GM21723 (cell line): Measurements from ENCODE around the gene CFAP99.

Experiments used
- ATAC-seq: cut with Tn5 transposase; IDR thresholded peaks from one replicate; pipeline ENCODE4 v1.9.1; 2021; ENCODE audit warnings: mild to moderate bottlenecking, moderate library complexity; ENCODE audit not compliant: unreplicated experiment

CFAP99 gene

GRCh38 chr4:2390146-2390545, 28.6 kb upstream of the CFAP99 start:
- ATAC-seq = no peak

GRCh38 chr4:2390784-2391421, 27.9 kb upstream of the CFAP99 start:
- no peak for ATAC-seq

DNA sequence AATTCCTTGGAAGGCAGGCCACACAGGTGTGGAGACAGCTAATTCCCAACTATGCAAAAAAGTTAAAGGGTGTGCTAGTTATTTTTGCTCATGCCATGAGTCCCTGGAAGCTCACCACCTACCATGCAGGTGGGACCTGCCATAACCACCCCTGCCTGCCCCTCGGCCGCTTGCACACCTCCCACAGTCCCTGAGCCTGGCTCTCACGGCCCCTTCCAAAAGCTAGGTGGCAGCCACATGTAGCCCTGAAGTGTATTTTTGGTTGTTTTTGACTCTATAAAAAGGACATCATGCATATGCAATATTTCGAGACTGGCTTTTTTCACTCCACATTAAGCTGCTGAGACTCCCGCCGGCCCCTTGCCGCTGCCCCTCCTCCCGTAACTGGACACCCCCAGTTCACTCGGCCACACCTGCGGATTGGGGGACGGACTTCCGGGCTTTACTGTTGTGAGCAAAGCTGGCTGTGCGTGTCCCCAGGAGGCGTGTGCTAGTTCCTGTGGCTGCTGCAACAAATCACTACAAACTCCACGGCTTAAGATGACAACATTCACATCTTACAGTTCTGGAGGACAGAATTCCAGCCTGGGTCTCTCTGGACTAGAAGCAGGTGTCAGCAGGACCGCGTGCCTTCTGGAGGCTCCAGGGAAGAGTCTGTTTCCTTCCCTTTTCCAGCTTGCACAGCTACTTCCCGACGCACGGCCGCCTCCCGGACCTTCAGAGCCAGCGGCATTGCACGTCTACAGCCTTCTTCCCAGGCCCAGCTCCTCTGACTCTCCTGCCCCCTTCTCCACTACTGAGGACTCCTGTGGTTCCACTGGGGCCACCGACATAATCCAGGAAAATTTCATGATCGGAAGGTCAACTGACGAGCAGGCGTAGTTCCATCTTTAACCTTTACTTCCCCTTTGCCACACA, 25.1 kb upstream of the CFAP99 start:
- no peak for ATAC-seq

- ATAC-seq = no peak
Measured at GRCh38 chr4:2394528-2394927, 24.2 kb upstream of the CFAP99 start.

GRCh38 chr4:2395038-2395437, 23.7 kb upstream of the CFAP99 start:
- no peak for ATAC-seq

DNA sequence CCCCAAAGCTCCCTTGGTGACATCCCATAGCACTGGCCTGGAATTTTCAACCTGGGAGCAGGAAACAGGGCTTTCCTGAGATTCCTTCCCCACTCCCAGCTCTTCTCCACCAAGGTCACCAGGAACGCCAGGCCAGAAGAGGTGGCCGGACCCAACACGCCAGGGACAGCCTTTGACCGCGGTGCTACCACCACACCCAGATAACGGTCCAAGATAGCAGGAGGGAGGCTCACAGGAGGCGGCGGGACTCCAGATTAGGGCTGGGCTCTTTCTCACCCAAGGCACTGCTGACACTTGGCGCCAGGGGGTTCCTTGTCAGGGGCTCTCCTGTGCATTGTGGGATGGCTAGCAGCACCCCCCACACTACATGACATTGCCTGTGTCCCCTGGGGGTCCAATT, 23.2 kb upstream of the CFAP99 start:
- ATAC-seq = no peak

DNA sequence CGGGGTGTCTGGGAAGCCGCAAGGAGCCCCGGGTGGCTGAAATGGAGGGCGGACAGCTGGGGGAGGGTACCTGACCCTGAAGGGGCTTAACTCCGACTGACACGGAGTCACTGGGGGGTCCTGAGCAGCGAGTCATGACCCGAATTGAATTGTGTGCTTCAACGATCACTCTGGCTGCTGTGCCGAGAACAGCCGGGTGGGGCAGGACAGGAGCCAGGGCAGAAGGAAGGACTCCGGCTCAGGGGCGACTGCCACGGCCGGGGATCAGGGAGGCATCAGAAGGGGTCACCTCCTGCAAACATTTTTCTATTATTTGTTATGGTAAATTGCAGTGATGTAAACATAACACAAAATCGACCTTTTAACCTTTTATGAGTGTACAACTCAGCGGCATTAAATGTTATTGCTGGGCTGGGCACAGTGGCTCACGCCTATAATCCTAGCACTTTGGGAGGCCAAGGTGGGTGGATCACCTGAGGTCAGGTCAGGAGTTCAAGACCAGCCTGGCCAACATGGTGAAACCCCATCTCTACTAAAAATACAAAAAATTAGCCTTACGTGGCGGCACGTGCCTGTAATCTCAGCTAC, 21.9 kb upstream of the CFAP99 start:
- ATAC-seq = no peak

DNA sequence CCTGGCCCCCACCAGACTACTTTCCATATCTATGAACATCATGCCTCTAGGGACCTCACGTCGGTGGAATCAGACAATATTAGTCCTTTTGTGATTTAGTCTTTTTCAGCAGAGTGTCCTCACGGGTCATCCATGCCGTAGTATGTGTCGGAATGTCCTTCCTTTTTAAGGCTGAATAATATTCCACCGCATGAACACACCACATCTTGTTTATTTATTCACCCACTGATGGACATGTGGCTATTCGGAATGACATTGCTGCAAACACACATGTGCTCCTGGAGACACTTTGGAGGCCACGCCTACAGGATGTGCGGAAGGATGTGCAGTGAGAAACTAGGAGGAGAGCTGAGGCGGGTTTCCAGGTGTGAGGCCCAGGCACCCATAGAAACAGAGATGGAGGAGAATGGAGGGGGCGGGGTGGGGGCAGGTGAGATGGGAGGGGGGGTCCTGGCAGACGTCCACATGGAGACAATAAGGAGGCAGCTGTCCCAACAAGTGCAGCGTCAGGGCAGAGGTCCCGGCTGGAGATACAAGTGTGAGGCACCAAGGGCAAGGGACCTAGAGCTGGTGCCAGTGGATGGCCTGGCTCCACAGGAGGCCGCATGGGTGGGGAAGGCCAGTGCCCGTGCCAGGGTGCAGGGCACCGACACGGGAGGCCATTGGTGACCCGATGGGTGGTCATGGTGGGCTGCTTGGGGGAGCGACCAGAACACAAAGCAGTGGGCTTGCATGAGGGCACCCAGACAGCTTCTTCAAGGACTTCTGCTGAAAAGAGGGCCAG, 21.0 kb upstream of the CFAP99 start:
- ATAC-seq = no peak

- no peak for ATAC-seq
Measured at GRCh38 chr4:2399216-2399615, 19.5 kb upstream of the CFAP99 start.

GRCh38 chr4:2399631-2400190, 19.0 kb upstream of the CFAP99 start:
- no peak for ATAC-seq

DNA sequence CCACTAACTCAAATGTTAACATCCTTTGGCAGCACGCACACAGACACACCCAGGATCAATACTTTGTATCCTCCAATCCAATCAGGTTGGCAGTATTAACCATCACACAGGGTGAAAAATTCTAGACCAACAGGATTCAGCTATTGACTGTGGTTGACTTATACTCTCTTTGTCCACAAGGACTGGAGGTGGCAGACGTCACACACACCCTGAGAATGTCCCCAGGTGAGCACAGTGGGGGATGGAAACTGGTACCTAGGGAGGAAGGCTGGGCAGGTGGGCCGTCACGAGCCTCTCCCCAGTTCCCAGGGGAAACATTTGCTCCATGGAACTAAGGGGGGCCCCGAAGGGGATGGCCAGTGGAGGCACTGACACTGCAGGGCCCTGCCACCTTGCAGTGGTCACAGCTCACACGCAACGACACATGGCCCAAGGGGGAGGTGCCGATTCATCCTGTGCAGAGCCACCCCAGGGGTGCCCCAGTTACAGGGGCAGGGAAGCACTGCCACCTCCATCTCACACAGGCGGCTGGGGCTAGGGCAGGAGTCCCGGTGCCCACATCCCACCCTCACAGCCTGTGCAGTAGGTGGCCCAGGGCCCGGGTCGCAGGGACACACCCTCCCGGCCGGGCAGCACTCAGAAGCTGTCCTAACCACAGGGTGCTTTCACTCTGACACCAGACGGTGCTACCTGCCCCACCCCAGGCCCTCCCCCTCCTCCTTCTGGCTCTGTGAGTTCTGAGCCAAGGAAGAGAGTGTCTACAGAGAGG, 17.7 kb upstream of the CFAP99 start:
- no peak for ATAC-seq

- no peak for ATAC-seq
Measured at GRCh38 chr4:2401610-2401983, 17.2 kb upstream of the CFAP99 start.

DNA sequence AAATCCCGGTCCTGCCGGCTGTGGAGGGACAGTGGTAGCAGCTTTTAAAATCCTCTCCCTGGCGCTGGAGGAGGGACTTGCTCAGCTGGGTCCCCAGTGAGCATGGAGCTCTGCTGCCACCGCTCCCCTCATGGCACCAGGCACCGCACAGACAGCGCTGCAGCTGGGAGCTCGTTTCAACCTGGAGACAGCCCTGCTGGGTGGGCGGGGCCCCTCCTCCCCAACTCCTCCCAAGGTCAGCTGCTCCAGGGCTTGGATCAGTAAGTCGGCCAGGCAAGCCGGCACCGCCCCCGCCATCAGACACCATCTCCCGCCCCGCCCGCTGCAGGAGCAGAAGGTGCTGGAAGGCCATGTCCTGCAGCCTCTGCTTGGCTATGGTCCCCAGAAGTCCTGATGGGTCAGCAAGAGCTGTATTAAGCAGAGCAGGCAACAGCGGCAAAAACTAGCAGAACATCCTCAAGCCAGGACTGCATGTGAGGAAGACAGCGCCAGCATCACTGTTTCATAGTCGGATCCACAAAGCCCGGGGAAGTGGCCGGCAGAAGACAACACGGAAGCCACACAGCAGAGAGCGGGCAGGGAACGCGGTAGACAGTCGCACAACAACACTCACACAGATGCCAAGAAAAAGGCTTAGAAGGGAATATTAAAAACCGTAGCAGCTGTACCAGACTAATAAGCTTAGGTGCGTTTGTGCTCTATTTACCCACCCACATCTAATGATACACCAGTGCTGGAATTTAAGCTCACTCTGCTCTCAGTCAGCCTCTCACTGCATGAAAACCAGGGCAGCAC, 16.5 kb upstream of the CFAP99 start:
- no peak for ATAC-seq

GRCh38 chr4:2402941-2403340, 15.8 kb upstream of the CFAP99 start:
- no peak for ATAC-seq

DNA sequence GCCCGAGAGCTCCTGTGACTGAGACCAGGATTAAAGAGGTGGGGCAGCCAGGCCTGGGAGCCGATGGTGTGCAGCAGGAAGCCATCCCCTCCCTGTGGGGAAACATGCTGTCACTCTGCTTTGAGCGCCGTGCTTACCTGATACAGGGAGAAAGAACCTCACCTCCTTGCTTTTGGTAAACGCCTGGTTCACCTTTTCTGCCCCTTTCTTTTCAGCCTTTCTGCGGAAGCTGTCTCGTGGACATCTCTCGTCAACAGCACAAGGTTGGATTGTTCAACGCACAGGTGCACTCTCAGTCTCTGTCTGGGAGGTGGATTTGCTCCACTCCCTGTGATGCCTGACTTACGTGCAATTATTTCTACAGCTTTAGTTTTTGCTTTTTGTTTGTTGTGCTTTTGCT, 12.3 kb upstream of the CFAP99 start:
- no peak for ATAC-seq

DNA sequence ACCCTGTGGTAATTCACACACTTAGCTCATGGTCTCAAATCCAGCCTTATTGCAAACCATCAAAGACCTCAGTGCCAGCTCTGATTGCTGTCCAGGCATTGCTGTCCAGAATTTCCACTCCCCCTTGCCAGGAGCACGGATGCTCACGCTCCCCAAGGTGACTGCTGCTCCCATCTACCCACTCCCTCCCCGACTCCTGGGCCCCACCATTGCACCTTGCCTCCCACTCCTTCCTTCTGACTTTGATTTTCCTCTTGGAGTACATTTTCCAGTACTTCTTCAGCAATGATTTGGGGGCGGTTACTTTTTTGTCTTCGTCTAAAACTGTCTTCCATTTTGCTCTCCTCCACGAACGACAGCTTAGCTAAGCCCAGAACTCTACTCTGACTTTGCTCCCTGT, 11.8 kb upstream of the CFAP99 start:
- ATAC-seq = no peak

DNA sequence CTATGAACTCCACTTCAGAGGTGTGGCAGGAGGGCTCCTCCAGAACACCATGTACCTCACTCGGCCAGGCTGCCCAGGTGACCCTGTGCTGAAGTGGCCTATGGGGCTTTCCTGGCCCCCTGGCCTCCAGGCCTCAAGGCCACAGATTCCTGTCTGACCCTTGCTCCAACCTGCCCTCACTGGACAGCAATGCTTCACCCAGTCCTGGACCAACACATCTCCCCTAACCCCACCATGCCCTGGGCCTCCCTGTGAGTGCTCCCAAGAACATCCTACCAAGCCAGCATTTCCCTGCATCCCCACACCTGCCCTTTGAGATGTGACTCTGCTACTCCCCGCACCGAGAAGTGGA, 10.8 kb upstream of the CFAP99 start:
- no peak for ATAC-seq

- no peak for ATAC-seq
Measured at GRCh38 chr4:2408401-2408958, 10.3 kb upstream of the CFAP99 start.

DNA sequence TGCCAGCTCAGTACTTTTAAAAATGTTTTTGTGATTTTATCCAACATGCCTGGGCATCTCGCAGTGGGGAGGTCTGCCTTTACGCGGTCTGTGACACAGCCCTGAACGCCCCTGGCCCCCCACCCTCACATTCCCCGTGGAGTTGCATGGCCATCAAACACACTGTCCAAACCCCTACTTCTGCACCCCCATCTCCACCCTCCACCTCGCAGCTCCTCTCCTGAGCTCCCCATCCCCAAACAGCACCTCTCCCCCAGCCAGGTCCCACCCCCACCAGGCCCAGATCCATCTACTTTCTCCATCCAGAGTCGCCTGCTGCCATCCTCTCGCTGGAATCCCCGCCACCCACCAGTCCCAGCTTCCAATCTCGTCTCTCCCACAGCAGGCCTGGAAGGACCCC, 9.8 kb upstream of the CFAP99 start:
- no peak for ATAC-seq
